ENCODE measurements around the gene COL25A1. TPM values are rescaled to one million over a fixed set of nuclear protein-coding genes. Genes with fewer than 3 reads are reported as not detected.
A peak's percentile ranks its signal among the peaks of the same experiment; 100 is the strongest.

The COL25A1 gene
- total RNA-seq, 2 experiments from 2014 or later: not detected

GRCh38 chr4:108861334-108861733 lies 441.1 kb downstream of the COL25A1 start:
- POLR2A ChIA-PET: no interaction called here
- CTCF ChIA-PET: interaction anchor here (0.7 kb wide), 1 partner anchor 218 kb away, joined by 3 read pairs; no protein-coding TSS in a partner anchor
- Mint-ChIP-seq H3K4me3 (no peak overlapping the region), H3K27ac (no peak overlapping the region), H3K27me3 (peaks cover 2% of the 10 kb centered on the region), H3K9me3 (ENCODE audit: low read depth) (no peaks in the 10 kb centered on the region), H3K4me1 (no peaks in the 10 kb centered on the region), H3K36me3 (ENCODE audit: low read depth) (no peaks in the 10 kb centered on the region)
- intact Hi-C loops (cut with DNase I, micrococcal nuclease): no loop called here
- ATAC-seq: no peak
- peak; percentile 15 for DNase-seq

GRCh38 chr4:108854786-108855185 lies 447.7 kb downstream of the COL25A1 start:
- H3K4me1 Mint-ChIP-seq: peaks cover 20% of the 10 kb centered on the region
- no peak for ATAC-seq
- no peaks in the 10 kb centered on the region for H3K36me3 Mint-ChIP-seq (ENCODE audit: low read depth)
- H3K4me3 Mint-ChIP-seq: no peak overlapping the region
- H3K27me3 Mint-ChIP-seq: peaks cover 2% of the 10 kb centered on the region
- H3K9me3 Mint-ChIP-seq (ENCODE audit: low read depth): no peaks in the 10 kb centered on the region
- H3K27ac Mint-ChIP-seq: no peak overlapping the region
- intact Hi-C loops (cut with DNase I, micrococcal nuclease): no loop called here
- DNase-seq: no peak
- ChIA-PET CTCF (interaction anchor here (0.6 kb wide), 1 partner anchor 438 kb away, joined by 3 read pairs; no protein-coding TSS in a partner anchor), POLR2A (no interaction called here)

GRCh38 chr4:108852691-108853090 lies 449.8 kb downstream of the COL25A1 start:
- POLR2A ChIA-PET: no interaction called here
- intact Hi-C loops (cut with DNase I, micrococcal nuclease): no loop called here
- no peak for DNase-seq

GRCh38 chr4:108851366-108851765 lies 451.1 kb downstream of the COL25A1 start:
- no peaks in the 10 kb centered on the region for H3K9me3 Mint-ChIP-seq (ENCODE audit: low read depth)
- ChIA-PET CTCF (no interaction called here), POLR2A (no interaction called here)
- no peak overlapping the region for H3K27ac Mint-ChIP-seq
- H3K4me3 Mint-ChIP-seq: no peak overlapping the region
- ATAC-seq (no peak), DNase-seq (no peak)
- peaks cover 2% of the 10 kb centered on the region for H3K27me3 Mint-ChIP-seq
- intact Hi-C loops (cut with DNase I, micrococcal nuclease): no loop called here
- H3K4me1 Mint-ChIP-seq: peaks cover 22% of the 10 kb centered on the region
- no peaks in the 10 kb centered on the region for H3K36me3 Mint-ChIP-seq (ENCODE audit: low read depth)

More at GRCh38 chr4:108852691-108853090, 449.8 kb downstream of the COL25A1 start:
- no peak for ATAC-seq
- H3K9me3 Mint-ChIP-seq (ENCODE audit: low read depth): no peaks in the 10 kb centered on the region
- H3K4me3 Mint-ChIP-seq: no peak overlapping the region
- no peaks in the 10 kb centered on the region for H3K36me3 Mint-ChIP-seq (ENCODE audit: low read depth)
- CTCF ChIA-PET: no interaction called here
- peaks cover 22% of the 10 kb centered on the region for H3K4me1 Mint-ChIP-seq
- H3K27me3 Mint-ChIP-seq: peaks cover 2% of the 10 kb centered on the region
- H3K27ac Mint-ChIP-seq: no peak overlapping the region

GRCh38 chr4:108850219-108850649 lies 452.2 kb downstream of the COL25A1 start:
- intact Hi-C loops (cut with DNase I, micrococcal nuclease): no loop called here
- no peak overlapping the region for H3K27ac Mint-ChIP-seq
- CTCF ChIA-PET: no interaction called here
- POLR2A ChIA-PET: no interaction called here
- no peak overlapping the region for H3K4me3 Mint-ChIP-seq
- no peak for DNase-seq
- H3K36me3 Mint-ChIP-seq (ENCODE audit: low read depth): no peaks in the 10 kb centered on the region
- peaks cover 2% of the 10 kb centered on the region for H3K27me3 Mint-ChIP-seq
- ATAC-seq: peak; percentile 30
- H3K9me3 Mint-ChIP-seq (ENCODE audit: low read depth): no peaks in the 10 kb centered on the region
- peaks cover 22% of the 10 kb centered on the region for H3K4me1 Mint-ChIP-seq

GRCh38 chr4:108849611-108850168 lies 452.8 kb downstream of the COL25A1 start:
- CTCF ChIA-PET: no interaction called here
- Mint-ChIP-seq H3K36me3 (ENCODE audit: low read depth) (no peaks in the 10 kb centered on the region), H3K27ac (peak overlapping the region; percentile 42), H3K27me3 (peaks cover 2% of the 10 kb centered on the region), H3K4me3 (no peak overlapping the region), H3K4me1 (peaks cover 22% of the 10 kb centered on the region), H3K9me3 (ENCODE audit: low read depth) (no peaks in the 10 kb centered on the region)
- intact Hi-C loops (cut with DNase I, micrococcal nuclease): no loop called here
- ATAC-seq (peak; percentile 60), DNase-seq (peak; percentile 27)
- POLR2A ChIA-PET: no interaction called here

GRCh38 chr4:108846568-108846967 lies 455.9 kb downstream of the COL25A1 start:
- ChIA-PET CTCF (no interaction called here), POLR2A (no interaction called here)
- H3K36me3 Mint-ChIP-seq (ENCODE audit: low read depth): no peaks in the 10 kb centered on the region
- intact Hi-C loops (cut with DNase I, micrococcal nuclease): no loop called here
- no peaks in the 10 kb centered on the region for H3K9me3 Mint-ChIP-seq (ENCODE audit: low read depth)
- no peak overlapping the region for H3K27ac Mint-ChIP-seq
- H3K4me3 Mint-ChIP-seq: no peak overlapping the region
- ATAC-seq (no peak), DNase-seq (no peak)
- peaks cover 14% of the 10 kb centered on the region for H3K4me1 Mint-ChIP-seq
- peaks cover 2% of the 10 kb centered on the region for H3K27me3 Mint-ChIP-seq

GRCh38 chr4:108840426-108840975 lies 462.0 kb downstream of the COL25A1 start:
- CTCF ChIA-PET: no interaction called here
- ATAC-seq: peak; percentile 83
- Mint-ChIP-seq H3K27me3 (peaks cover 2% of the 10 kb centered on the region), H3K27ac (no peak overlapping the region), H3K4me1 (no peaks in the 10 kb centered on the region), H3K9me3 (ENCODE audit: low read depth) (no peaks in the 10 kb centered on the region), H3K4me3 (no peak overlapping the region), H3K36me3 (ENCODE audit: low read depth) (no peaks in the 10 kb centered on the region)
- intact Hi-C loops (cut with DNase I, micrococcal nuclease): no loop called here
- POLR2A ChIA-PET: interaction anchor here (0.6 kb wide), 1 partner anchor 1134 kb away, joined by 3 read pairs; no protein-coding TSS in a partner anchor
- peak; percentile 15 for DNase-seq

- intact Hi-C loops (cut with DNase I, micrococcal nuclease): loop anchor here in 1 of 2 experiments (10.0 kb wide), 1 partner anchor 455 kb away; no protein-coding TSS in a partner anchor
- Mint-ChIP-seq H3K9me3 (ENCODE audit: low read depth) (no peaks in the 10 kb centered on the region), H3K27me3 (peaks cover 2% of the 10 kb centered on the region), H3K4me1 (no peaks in the 10 kb centered on the region), H3K27ac (no peak overlapping the region), H3K36me3 (ENCODE audit: low read depth) (no peaks in the 10 kb centered on the region), H3K4me3 (no peak overlapping the region)
- DNase-seq: no peak
- ATAC-seq: no peak
- POLR2A ChIA-PET: no interaction called here
- CTCF ChIA-PET: no interaction called here
These were observed 463.1 kb downstream of the COL25A1 start for GRCh38 chr4:108839333-108839732.

GRCh38 chr4:108838451-108838850 lies 464.0 kb downstream of the COL25A1 start:
- Mint-ChIP-seq H3K9me3 (ENCODE audit: low read depth) (no peaks in the 10 kb centered on the region), H3K27me3 (peaks cover 5% of the 10 kb centered on the region), H3K27ac (no peak overlapping the region), H3K36me3 (ENCODE audit: low read depth) (no peaks in the 10 kb centered on the region), H3K4me3 (no peak overlapping the region), H3K4me1 (no peaks in the 10 kb centered on the region)
- CTCF ChIA-PET: no interaction called here
- POLR2A ChIA-PET: no interaction called here
- DNase-seq (no peak), ATAC-seq (no peak)
- intact Hi-C loops (cut with DNase I, micrococcal nuclease): loop anchor here in 1 of 2 experiments (10.0 kb wide), 1 partner anchor 456 kb away; no protein-coding TSS in a partner anchor

- H3K36me3 Mint-ChIP-seq (ENCODE audit: low read depth): no peaks in the 10 kb centered on the region
- no peak overlapping the region for H3K4me3 Mint-ChIP-seq
- CTCF ChIA-PET: interaction anchor here (0.6 to 1.2 kb wide), 4 partner anchors 11 to 570 kb away, joined by 3 to 5 read pairs (median 4); no protein-coding TSS in a partner anchor
- peak; percentile 51 for ATAC-seq
- peaks cover 4% of the 10 kb centered on the region for H3K4me1 Mint-ChIP-seq
- H3K27ac Mint-ChIP-seq: no peak overlapping the region
- POLR2A ChIA-PET: interaction anchor here (0.6 kb wide), 1 partner anchor 13 kb away, joined by 4 read pairs; no protein-coding TSS in a partner anchor
- intact Hi-C loops (cut with DNase I, micrococcal nuclease): loop anchor here (1.0 to 10.0 kb wide), 3 partner anchors 460 to 571 kb away; no protein-coding TSS in a partner anchor
- peaks cover 4% of the 10 kb centered on the region for H3K27me3 Mint-ChIP-seq
- DNase-seq: no peak
- no peaks in the 10 kb centered on the region for H3K9me3 Mint-ChIP-seq (ENCODE audit: low read depth)
These were observed 467.5 kb downstream of the COL25A1 start for GRCh38 chr4:108834835-108835384.

All from activated CD4-positive, alpha-beta T cell treated with anti-CD3 and anti-CD28 coated beads for 36 hours (primary cell).